GM23338 (cell line): ENCODE results near the gene SH3RF3. TPM values are rescaled to one million over a fixed set of nuclear protein-coding genes. Genes with fewer than 3 reads are reported as not detected.

Experiments
- ATAC-seq: fragments of 200-7000 bp; cut with Tn5 transposase; 3 replicates; pipeline ENCODE4 v1.9.1; 2020
- DNase-seq: peaks from one replicate; pipeline ENCODE4 v3.0.0-alpha.2; 2015; ENCODE audit warnings: low spot score
- H2AFZ ChIP-seq: fragments of 200-600 bp; sonication (generic); 2 replicates; pipeline ENCODE4 v1.8.0; 2016; ENCODE audit warnings: antibody characterized with exemption, mild to moderate bottlenecking, moderate library complexity
- H3F3A ChIP-seq: fragments of 200-600 bp; sonication (generic); replicated peaks from 2 replicates; pipeline ENCODE4 v1.8.0; 2017; ENCODE audit warnings: antibody characterized with exemption, mixed run types, low read depth
- H3K27ac ChIP-seq: fragments of 200-600 bp; sonication (generic); 2 replicates; pipeline ENCODE4 v1.6.1; 2016; ENCODE audit warnings: low read depth
- H3K27me3 ChIP-seq: fragments of 200-600 bp; sonication (generic); 2 replicates; pipeline ENCODE4 v1.8.0; 2016; ENCODE audit warnings: mild to moderate bottlenecking, mixed run types, moderate library complexity; ENCODE audit not compliant: insufficient read depth
- H3K36me3 ChIP-seq: fragments of 200-600 bp; sonication (generic); 2 replicates; pipeline ENCODE4 v1.8.0; 2016; ENCODE audit warnings: mild to moderate bottlenecking; ENCODE audit not compliant: insufficient read depth
- H3K4me1 ChIP-seq: fragments of 200-600 bp; sonication (generic); 2 replicates; pipeline ENCODE4 v1.8.0; 2016; ENCODE audit warnings: mild to moderate bottlenecking, moderate library complexity; ENCODE audit not compliant: insufficient read depth
- H3K4me2 ChIP-seq: fragments of 200-600 bp; sonication (generic); 2 replicates; pipeline ENCODE4 v1.7.1; 2017; ENCODE audit warnings: mixed run types
- H3K4me3 ChIP-seq: fragments of 200-600 bp; sonication (generic); 2 replicates; pipeline ENCODE4 v1.6.1; 2016; ENCODE audit warnings: mixed run types
- H3K79me2 ChIP-seq: fragments of 200-600 bp; sonication (generic); replicated peaks from 2 replicates; pipeline ENCODE4 v1.8.0; 2017; ENCODE audit warnings: mild to moderate bottlenecking; ENCODE audit not compliant: insufficient read depth
- H3K9me2 ChIP-seq: fragments of 200-600 bp; sonication (generic); 2 replicates; pipeline ENCODE4 v1.8.0; 2017; ENCODE audit not compliant: insufficient read depth
- H4K20me1 ChIP-seq: fragments of 200-600 bp; sonication (generic); replicated peaks from 2 replicates; pipeline ENCODE4 v1.8.0; 2017; ENCODE audit warnings: mild to moderate bottlenecking; ENCODE audit not compliant: insufficient read depth
- H3K27ac Mint-ChIP-seq: 2 replicates; pipeline ENCODE4 v1.8.0; 2020; ENCODE audit warnings: inconsistent platforms, mild to moderate bottlenecking, moderate library complexity, mixed read lengths
- H3K27me3 Mint-ChIP-seq: 3 replicates; pipeline ENCODE4 v1.8.0; 2022; ENCODE audit warnings: low read depth, mild to moderate bottlenecking, moderate library complexity, mixed read lengths, inconsistent platforms; ENCODE audit not compliant: insufficient read depth, poor library complexity
- H3K36me3 Mint-ChIP-seq: 3 replicates; pipeline ENCODE4 v1.8.0; 2021; ENCODE audit warnings: low read depth, mild to moderate bottlenecking, inconsistent platforms, moderate library complexity, mixed read lengths
- H3K4me1 Mint-ChIP-seq: 3 replicates; pipeline ENCODE4 v1.8.0; 2020; ENCODE audit warnings: mild to moderate bottlenecking, inconsistent platforms, mixed read lengths
- H3K4me3 Mint-ChIP-seq: 3 replicates; pipeline ENCODE4 v1.8.0; 2021; ENCODE audit warnings: moderate library complexity, mild to moderate bottlenecking, inconsistent platforms, mixed read lengths
- H3K9me3 Mint-ChIP-seq: 3 replicates; pipeline ENCODE4 v1.8.0; 2020; ENCODE audit warnings: moderate library complexity, mild to moderate bottlenecking, inconsistent platforms, mixed read lengths
- CREB1 ChIP-seq: fragments of 250-450 bp; sonication (Bioruptor Pico); IDR thresholded peaks from 2 replicates; pipeline ENCODE4 v1.5.0; 2020; ENCODE audit warnings: low read depth, mild to moderate bottlenecking, moderate library complexity
- EZH2 ChIP-seq: fragments of 200-600 bp; sonication (generic); IDR thresholded peaks from one replicate; pipeline ENCODE4 v1.8.0; 2017; ENCODE audit warnings: antibody characterized with exemption, mild to moderate bottlenecking, low read depth; ENCODE audit not compliant: unreplicated experiment
- NANOG ChIP-seq: IDR thresholded peaks from 2 replicates; pipeline ENCODE4 v1.6.1; 2016; ENCODE audit warnings: antibody characterized with exemption, borderline replicate concordance
- STAT1 ChIP-seq: IDR thresholded peaks from one replicate; pipeline ENCODE4 v1.6.1; 2016; ENCODE audit warnings: antibody characterized with exemption; ENCODE audit not compliant: unreplicated experiment
- ZNF114 ChIP-seq: fragments of 250-450 bp; sonication (Bioruptor Pico); IDR thresholded peaks from 2 replicates; pipeline ENCODE4 v1.5.0; 2020; ENCODE audit warnings: mild to moderate bottlenecking, moderate library complexity
- ZNF331 ChIP-seq: fragments of 250-450 bp; sonication (Bioruptor Pico); IDR thresholded peaks from 2 replicates; pipeline ENCODE4 v1.5.0; 2020; ENCODE audit warnings: low read depth, mild to moderate bottlenecking, moderate library complexity
- ZNF462 ChIP-seq: fragments of 250-450 bp; sonication (Bioruptor Pico); IDR thresholded peaks from 2 replicates; pipeline ENCODE4 v1.5.0; 2020; ENCODE audit warnings: mild to moderate bottlenecking, moderate library complexity
- polyA plus RNA-seq: library from polyadenylated mRNA; unstranded; fragments of >200 nt; fragmentation: Nextera tagmentation; extraction: Ambion mirVana; gene quantifications from 2 replicates; pipeline ENCODE4 v1.2.1, GENCODE V29; 2016
- total RNA-seq: library from RNA; depleted of rRNA; stranded (reverse); fragments of >200 nt; shearing (Covaris generic); gene quantifications from 2 replicates; pipeline ENCODE4 v1.2.3, GENCODE V29; 2014
- TF ChIP-seq, protein P1 (sequence below), 2 experiments: fragments of 200-600 bp in 1 of 2; sonication (generic) in 1 of 2; conservative IDR thresholded peaks; 2 replicates each; pipeline versions ENCODE4 v1.5.1 to v1.6.1; 2016 to 2017; ENCODE audit warnings: antibody characterized with exemption in 2 of 2, low read depth in 2 of 2, mild to moderate bottlenecking in 2 of 2, moderate library complexity in 1 of 2

SH3RF3 gene
- total and polyA plus RNA-seq, 2 experiments from 2014 or later, result 0.11 to 0.63 TPM

DNA sequence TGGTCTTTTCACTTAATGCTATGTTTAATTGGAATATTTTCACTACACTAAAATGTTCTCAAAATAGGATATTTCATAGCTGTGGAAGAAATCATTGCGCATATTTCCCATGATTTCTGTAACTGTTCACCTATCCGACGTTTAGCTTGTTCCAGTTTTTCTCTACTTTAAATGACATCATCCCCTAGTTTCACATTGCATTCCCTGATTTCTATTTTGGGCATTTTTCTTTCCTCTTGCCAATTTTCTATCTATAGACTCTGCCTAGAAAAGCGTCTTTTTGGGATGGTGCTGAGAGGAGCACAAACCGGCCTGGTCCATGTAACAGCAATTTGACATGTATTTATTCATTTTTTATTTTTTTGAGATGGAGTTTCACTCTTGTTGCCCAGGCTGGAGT, 163.4 kb downstream of the SH3RF3 start:
- Mint-ChIP-seq H3K9me3 (no peaks in the 10 kb centered on the region; the same call in 2 of the 3 replicates), H3K27me3 (peaks cover 12% of the 10 kb centered on the region), H3K4me1 (peaks cover 21% of the 10 kb centered on the region), H3K4me3 (no peak overlapping the region), H3K36me3 (no peaks in the 10 kb centered on the region), H3K27ac (no peak overlapping the region)
- no peak overlapping the region for H3K4me3 ChIP-seq
- DNase-seq (no peak), ATAC-seq (no peak)
- no peaks in the 10 kb centered on the region for H3K79me2 ChIP-seq
- H3K36me3 ChIP-seq, result no peaks in the 10 kb centered on the region; the same call in 1 of the 2 replicates
- H3K27ac ChIP-seq, result no peak overlapping the region
- no peak overlapping the region for H3K4me2 ChIP-seq
- no peaks in the 10 kb centered on the region for H4K20me1 ChIP-seq
- no peak overlapping the region for H2AFZ ChIP-seq
- H3F3A ChIP-seq, result no peaks in the 10 kb centered on the region
- no peaks in the 10 kb centered on the region; the same call in 1 of the 2 replicates for H3K9me2 ChIP-seq
- H3K27me3 ChIP-seq, result no peaks in the 10 kb centered on the region
- H3K4me1 ChIP-seq, result peaks cover 11% of the 10 kb centered on the region
- TF ChIP-seq, protein P1, sequence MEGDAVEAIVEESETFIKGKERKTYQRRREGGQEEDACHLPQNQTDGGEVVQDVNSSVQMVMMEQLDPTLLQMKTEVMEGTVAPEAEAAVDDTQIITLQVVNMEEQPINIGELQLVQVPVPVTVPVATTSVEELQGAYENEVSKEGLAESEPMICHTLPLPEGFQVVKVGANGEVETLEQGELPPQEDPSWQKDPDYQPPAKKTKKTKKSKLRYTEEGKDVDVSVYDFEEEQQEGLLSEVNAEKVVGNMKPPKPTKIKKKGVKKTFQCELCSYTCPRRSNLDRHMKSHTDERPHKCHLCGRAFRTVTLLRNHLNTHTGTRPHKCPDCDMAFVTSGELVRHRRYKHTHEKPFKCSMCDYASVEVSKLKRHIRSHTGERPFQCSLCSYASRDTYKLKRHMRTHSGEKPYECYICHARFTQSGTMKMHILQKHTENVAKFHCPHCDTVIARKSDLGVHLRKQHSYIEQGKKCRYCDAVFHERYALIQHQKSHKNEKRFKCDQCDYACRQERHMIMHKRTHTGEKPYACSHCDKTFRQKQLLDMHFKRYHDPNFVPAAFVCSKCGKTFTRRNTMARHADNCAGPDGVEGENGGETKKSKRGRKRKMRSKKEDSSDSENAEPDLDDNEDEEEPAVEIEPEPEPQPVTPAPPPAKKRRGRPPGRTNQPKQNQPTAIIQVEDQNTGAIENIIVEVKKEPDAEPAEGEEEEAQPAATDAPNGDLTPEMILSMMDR (conservative IDR thresholded peaks at IDR 0.05; ENCODE audit: low read depth in 2 of 2), result no peak
- TF ChIP-seq CREB1 (CRISPR knock-in tag) (no peak), NANOG (no peak), ZNF114 (no peak), ZNF331 (CRISPR knock-in tag) (no peak)

GRCh38 chr2:109293663-109294062, 164.7 kb downstream of the SH3RF3 start:
- no peaks in the 10 kb centered on the region for H3K36me3 Mint-ChIP-seq
- H3K4me3 ChIP-seq, result no peak overlapping the region
- H3K4me2 ChIP-seq, result no peak overlapping the region
- no peak overlapping the region for H3K27ac ChIP-seq
- H2AFZ ChIP-seq, result no peak overlapping the region
- no peaks in the 10 kb centered on the region for H3K79me2 ChIP-seq
- no peak for ATAC-seq
- H3F3A ChIP-seq, result no peaks in the 10 kb centered on the region
- TF ChIP-seq ZNF331 (CRISPR knock-in tag) (no peak), STAT1 (no peak), CREB1 (CRISPR knock-in tag) (no peak), ZNF462 (CRISPR knock-in tag) (no peak), ZNF114 (no peak), EZH2 (no peak)
- no peaks in the 10 kb centered on the region for H4K20me1 ChIP-seq
- no peaks in the 10 kb centered on the region; the same call in 2 of the 3 replicates for H3K9me3 Mint-ChIP-seq
- H3K27me3 ChIP-seq, result no peaks in the 10 kb centered on the region
- H3K36me3 ChIP-seq, result no peaks in the 10 kb centered on the region
- peaks cover 12% of the 10 kb centered on the region for H3K27me3 Mint-ChIP-seq
- H3K27ac Mint-ChIP-seq, result no peak overlapping the region
- H3K4me1 ChIP-seq, result peaks cover 11% of the 10 kb centered on the region
- no peak overlapping the region for H3K4me3 Mint-ChIP-seq
- no peak for DNase-seq
- no peaks in the 10 kb centered on the region for H3K9me2 ChIP-seq
- H3K4me1 Mint-ChIP-seq, result peaks cover 16% of the 10 kb centered on the region
